GM12891 (cell line): ENCODE data around the gene NDUFB10.

Experiments used
- PAX5 ChIP-seq: IDR thresholded peaks from 2 replicates; pipeline ENCODE4 v1.6.1; 2011; ENCODE audit warnings: low read length, moderate library complexity, mild to moderate bottlenecking; ENCODE audit not compliant: insufficient read depth, severe bottlenecking
- POLR2A ChIP-seq: IDR thresholded peaks from 2 replicates; pipeline ENCODE4 v1.6.1; 2011; ENCODE audit warnings: low read depth, low read length, control low read depth
- POLR2AphosphoS5 ChIP-seq: IDR thresholded peaks from 2 replicates; pipeline ENCODE4 v1.6.1; 2011; ENCODE audit warnings: low read depth, low read length, control low read depth
- TAF1 ChIP-seq: IDR thresholded peaks from 2 replicates; pipeline ENCODE4 v1.6.1; 2011; ENCODE audit warnings: low read depth, low read length, control low read depth

DNA sequence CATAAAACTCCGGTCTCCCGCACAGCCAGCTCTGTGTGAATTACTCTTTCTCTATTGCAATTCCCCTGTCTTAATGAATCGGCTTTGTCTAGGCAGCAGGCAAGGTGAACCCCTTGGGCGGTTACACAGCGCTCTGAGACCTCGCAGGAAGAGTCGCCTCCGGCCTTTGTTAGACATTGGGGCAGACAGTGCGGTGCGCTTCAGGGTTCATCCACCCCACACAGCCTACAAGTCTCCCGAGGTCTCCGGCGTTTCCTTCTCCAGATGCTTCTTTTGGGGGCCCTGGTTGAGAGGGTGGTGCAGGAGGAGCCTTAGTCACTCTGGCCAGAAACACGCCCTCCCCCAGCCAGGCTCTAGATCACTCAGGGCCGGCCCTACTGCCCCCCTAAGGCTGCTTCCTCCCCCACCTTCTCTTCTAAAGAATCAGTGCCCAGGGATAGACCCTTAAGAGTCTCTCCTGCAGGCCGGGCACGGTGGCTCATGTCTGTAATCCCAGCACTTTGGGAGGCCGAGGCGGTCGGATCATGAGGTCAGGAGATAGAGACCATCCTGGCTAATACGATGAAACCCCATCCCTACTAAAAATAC, 14.6 kb upstream of the NDUFB10 start:
- no peak for TF ChIP-seq POLR2AphosphoS5
- no peak for TF ChIP-seq POLR2A
- TF ChIP-seq PAX5: no peak
- no peak for TF ChIP-seq TAF1
